Measurements from ENCODE around the gene MYO18A.

Gene MYO18A

GRCh38 chr17:29197516-29198272 lies 17.5 kb upstream of the MYO18A start:
- FAIRE-seq = no peak

DNA sequence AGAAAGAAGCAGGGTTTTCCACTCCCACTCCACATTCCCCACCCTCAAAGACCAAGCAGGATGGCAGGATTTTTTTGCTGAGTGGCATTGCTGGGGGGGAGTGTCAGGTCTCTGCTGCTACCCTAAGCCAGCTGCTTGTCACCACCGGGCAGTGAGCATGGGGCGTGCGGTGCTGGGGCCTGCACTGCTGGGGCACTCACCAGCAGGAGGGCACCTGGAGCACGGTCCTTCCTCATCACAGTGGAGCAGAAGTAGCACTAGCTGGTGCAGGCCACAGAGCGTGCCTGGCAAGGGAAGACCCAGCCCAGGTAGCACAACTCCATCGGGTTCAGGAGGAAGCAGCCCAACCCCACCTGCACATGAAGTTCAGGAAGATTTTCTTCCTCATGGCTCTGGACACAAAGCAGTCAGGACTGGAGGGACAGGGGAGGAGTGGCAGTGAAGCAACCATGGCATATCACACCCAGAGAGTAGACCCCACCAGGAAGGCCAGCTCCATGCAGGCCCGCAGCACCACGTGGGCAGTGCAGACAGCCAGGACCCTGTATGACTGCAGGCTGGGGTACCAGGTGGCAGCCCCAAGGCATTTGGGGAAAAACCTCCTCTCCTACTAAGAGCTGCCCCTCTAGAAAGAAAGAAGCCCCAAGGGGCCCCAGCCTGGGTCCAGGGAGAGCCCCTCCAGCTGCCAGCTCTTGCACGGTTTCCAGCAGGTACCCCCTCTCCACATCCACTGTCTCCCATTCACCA lies 16.7 kb upstream of the MYO18A start:
- DNase-seq (ENCODE audit: extremely low spot score, insufficient read length, low read depth) = no peak
- no peak for FAIRE-seq

More at GRCh38 chr17:29197516-29198272, 17.5 kb upstream of the MYO18A start:
- DNase-seq (ENCODE audit: extremely low spot score, insufficient read length, low read depth) = no peak

DNA sequence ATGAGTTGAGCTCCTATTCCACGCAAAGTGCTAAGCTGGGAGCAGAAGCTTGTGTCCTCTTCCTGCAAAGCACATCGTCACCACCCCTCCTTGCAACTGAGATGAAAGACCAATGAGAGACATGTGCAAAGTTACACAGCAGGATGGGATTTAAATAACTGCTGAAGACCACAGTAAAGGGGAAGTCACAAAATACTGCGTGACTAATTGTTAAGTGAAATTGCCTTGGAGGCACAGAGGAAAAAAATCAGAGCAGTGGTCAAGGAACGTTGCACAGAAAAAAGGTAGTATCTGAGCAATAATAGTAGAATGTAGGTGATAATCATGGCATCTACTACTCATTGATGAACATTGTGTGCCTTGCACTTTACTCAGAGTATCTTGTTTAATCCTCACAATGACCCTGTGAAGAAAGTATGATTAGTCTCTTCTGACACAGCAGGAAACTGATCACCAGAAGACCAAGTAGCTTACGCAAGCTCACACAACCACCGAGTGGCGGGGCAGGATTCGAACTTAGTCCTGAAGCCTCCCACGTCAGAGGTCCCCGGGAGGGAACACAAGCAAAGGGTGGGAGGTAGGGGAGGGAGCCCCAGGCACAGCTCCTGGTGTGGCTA lies 15.4 kb upstream of the MYO18A start:
- FAIRE-seq (peak; percentile 67), DNase-seq (ENCODE audit: extremely low spot score, insufficient read length, low read depth) (peak; percentile 32)

DNA sequence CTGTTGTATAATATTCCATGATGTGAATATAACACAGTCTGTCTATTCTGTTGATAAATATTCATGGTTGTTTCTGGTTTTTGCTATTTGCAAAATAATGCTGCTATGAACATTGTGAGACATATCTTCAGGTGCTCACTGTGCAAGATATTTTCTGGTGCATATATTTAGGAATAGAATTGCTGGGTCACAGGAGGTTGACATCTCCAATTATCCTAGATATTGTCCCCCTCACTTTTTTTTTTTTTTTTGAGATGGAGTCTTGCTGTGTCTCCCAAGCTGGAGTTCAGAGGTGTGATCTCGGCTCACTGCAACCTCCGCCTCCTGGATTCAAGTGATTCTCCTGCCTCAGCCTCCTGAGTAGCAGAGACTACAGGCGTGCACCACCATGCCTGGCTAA lies 14.5 kb upstream of the MYO18A start:
- FAIRE-seq = no peak
- no peak for DNase-seq (ENCODE audit: extremely low spot score, insufficient read length, low read depth)

- FAIRE-seq (no peak), DNase-seq (ENCODE audit: extremely low spot score, insufficient read length, low read depth) (no peak)
Observed at GRCh38 chr17:29193146-29193545, 12.9 kb upstream of the MYO18A start.

- DNase-seq (ENCODE audit: extremely low spot score, insufficient read length, low read depth) (no peak), FAIRE-seq (no peak)
Observed at GRCh38 chr17:29190592-29191207, 10.5 kb upstream of the MYO18A start.

DNA sequence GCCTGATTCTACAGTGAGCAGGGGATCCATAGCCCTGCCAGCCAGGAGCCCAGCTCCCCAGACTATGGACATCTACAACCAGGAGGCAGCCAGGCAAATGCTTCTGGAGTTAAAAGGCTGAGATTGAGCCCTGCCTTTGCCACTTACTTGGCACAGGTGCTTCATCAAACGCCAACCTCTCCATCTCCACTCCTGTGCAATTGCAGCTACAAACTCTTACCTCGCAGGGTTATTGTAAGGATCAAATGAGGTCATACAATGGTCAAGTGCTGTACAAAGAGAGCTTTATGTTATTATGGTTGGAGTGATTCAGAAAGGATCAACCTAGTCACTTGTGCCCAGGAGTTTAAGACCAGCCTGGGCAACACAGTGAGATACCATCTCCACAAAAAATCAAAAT lies 9.8 kb upstream of the MYO18A start:
- no peak for DNase-seq (ENCODE audit: extremely low spot score, insufficient read length, low read depth)
- no peak for FAIRE-seq

DNA sequence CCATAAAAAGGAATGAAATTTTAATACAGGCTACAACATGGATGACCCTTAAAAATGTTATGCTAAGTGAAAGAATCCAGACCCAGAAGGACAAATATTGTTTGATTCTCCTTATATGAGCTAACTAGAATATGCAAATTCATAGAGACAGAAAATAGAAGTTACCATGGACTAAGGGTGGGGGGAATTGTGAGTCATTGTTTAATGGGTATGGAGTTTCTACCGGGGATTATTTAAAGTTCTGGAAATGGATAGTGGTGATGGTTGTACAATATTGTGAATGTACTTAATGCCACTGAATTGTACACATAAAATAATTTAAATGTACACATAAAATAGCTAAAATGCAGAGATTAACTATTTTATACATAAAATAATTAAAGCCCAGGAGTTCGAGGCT lies 9.2 kb upstream of the MYO18A start:
- no peak for DNase-seq (ENCODE audit: extremely low spot score, insufficient read length, low read depth)
- FAIRE-seq = no peak

DNA sequence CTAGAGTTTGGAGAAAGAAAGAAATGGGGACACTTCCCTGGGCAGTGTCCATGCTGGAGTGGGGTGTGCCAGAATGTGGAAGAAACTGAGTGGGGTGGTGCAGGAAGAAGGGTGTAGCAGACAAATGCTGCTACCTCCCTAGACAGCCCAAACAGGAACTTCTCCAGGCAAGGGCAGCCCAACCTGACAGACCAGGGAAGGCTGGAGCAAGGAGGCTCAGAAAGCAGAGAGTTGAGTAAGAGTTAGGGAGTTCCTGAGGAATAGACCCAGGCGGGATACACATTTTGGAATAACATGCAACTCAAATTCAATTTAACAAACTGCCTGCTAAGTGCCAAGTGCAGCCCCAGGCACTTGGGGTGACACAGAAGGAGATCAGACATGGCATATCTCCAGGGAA lies 1.0 kb upstream of the MYO18A start:
- FAIRE-seq (no peak), DNase-seq (ENCODE audit: extremely low spot score, insufficient read length, low read depth) (no peak)

DNA sequence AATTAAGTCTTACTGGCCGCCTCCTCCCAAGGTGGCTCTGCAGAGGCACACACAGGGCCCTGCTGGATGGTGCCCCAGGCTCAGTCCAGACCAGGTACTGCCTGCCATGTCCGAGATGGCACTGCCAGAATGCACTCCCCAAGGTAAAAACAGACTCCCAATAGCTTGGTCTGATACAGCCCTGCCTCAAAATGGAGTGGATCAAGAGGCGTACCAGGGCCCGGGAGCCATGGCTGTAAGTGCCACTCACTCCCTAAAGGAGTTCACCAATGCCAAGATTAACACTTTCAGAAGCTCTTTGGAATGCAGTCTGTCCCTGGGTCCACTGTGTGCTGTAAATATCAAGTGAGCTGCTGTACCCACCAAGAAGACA lies 576 bp upstream of the MYO18A start:
- FAIRE-seq = no peak
- no peak for DNase-seq (ENCODE audit: extremely low spot score, insufficient read length, low read depth)

GRCh38 chr17:29179232-29180033 lies 765 bp downstream of the MYO18A start:
- FAIRE-seq = no peak

GRCh38 chr17:29178750-29179231 lies 1.4 kb downstream of the MYO18A start:
- DNase-seq (ENCODE audit: extremely low spot score, insufficient read length, low read depth) (no peak), FAIRE-seq (no peak)

More at GRCh38 chr17:29179232-29180033, 765 bp downstream of the MYO18A start:
- no peak for DNase-seq (ENCODE audit: extremely low spot score, insufficient read length, low read depth)

DNA sequence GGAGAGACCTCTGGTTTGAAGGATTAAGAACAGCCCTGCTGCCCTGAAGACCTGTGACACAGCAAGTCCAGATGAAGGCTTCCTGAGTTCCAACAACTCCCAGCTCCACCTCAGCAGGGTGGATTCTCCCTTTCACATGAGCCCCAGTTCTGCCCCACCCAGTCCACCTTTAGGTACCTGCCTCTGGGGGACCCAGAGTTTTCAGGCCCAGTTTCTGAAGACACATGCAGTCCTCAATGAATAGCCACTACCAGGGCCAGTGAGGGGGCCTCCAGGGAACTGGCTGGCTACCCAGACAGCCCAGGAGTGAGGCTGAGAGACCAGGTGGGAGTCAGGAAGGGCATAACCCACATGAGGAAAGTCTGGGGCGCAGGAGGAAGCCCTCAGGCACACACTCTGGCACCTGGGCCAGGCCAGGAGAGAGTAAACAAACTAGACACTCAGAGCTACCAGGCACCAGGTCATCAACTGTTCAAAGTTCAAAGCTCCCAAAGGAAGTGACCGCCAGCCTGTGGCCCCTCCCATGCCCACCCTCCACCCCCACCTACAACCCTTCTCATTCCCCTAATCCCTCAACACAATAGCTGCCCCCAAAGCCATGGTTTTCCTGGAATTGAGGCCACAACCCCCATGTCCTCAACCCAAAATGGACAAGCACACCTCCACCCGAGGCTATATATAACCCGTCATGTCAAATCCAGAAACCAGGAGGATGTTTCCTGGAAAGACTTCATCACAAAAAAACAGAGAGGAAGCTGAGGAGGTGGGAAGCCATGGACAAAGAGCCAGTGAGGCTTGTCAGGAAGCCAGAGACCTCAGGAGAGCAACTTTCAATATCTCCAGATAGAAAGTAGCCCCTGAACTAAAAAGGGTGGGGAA lies 2.1 kb downstream of the MYO18A start:
- FAIRE-seq = no peak

GRCh38 chr17:29177541-29177870 lies 2.7 kb downstream of the MYO18A start:
- DNase-seq (ENCODE audit: extremely low spot score, insufficient read length, low read depth) (no peak), FAIRE-seq (no peak)

More for the DNA sequence above, 2.1 kb downstream of the MYO18A start:
- no peak for DNase-seq (ENCODE audit: extremely low spot score, insufficient read length, low read depth)

DNA sequence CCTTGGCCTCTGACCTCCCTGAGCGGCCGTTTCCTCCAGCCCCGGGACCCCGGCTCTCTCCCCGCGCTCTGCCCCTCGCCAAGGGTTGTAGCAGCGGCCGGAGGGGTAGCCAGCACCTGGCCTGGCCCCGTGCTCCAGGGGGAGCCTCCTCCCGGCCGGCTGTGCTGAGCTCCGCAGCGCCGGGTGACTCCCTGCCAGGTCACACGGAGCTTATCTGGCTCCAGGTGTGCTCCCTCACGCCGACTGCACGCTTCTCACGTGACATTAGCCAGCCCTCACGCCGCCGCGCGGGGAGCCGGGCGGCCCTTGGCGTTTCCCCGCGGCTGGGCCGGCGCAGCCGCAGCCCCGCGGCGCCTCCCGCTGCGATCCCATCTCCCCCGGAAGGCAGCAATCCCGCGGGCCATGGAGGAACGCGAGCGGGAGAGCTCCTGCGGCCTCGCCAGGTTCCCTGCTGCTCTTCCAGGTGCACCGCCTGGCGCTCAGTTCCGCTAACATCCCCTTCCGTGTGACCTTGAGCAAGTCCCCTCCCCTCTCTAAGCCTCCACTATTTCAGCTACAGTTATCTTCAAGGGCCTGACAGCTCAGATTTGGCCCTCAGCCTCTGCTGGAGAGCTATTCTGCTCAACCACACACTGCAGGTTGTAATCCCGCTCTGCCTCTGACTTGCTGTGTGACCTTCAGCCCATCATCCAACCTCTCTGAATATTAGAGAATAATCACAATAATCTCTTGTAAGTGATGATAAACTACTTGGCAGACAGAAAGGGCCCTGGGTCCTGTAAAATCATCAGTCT lies 3.4 kb downstream of the MYO18A start:
- DNase-seq (ENCODE audit: extremely low spot score, insufficient read length, low read depth) = peak; percentile 67
- FAIRE-seq = no peak

DNA sequence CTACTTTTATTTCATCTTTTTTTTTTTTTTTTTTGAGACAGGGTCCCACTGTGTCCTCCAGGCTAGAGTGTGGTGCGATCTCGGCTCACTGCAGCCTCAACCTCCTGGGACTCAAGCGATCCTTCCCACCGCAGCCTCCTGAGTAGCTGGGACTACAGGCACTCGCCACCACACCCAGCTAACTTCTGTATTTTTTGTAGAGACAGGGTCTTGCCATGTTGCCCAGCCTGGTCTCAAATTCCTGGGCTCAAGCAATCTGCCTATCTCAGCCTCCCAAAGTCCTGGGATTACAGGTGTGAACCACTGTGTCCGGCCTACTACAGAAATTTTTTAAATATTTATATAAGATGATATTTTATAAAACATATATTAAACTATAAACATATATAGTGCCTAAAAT lies 4.8 kb downstream of the MYO18A start:
- FAIRE-seq = no peak

DNA sequence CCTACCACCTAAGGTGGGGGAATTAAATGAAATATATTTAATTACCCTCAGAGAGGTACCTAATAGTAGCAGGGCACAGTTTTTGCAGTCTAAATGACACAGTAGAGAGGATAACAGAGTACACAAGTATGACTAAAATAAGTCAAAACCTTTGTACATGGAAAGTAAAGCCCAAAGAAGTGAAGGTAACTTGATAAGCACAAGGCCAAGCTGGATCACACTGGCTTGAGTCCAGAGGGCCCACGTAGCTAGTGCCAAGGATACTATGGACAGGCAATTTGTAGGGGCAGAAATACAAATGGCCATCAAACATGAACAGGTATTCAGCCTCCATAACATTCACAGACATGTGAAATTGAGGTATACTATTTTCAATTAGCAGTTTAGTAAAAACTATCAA lies 7.6 kb downstream of the MYO18A start:
- FAIRE-seq (no peak), DNase-seq (ENCODE audit: extremely low spot score, insufficient read length, low read depth) (no peak)

More for the DNA sequence above, 4.8 kb downstream of the MYO18A start:
- DNase-seq (ENCODE audit: extremely low spot score, insufficient read length, low read depth) = no peak

DNA sequence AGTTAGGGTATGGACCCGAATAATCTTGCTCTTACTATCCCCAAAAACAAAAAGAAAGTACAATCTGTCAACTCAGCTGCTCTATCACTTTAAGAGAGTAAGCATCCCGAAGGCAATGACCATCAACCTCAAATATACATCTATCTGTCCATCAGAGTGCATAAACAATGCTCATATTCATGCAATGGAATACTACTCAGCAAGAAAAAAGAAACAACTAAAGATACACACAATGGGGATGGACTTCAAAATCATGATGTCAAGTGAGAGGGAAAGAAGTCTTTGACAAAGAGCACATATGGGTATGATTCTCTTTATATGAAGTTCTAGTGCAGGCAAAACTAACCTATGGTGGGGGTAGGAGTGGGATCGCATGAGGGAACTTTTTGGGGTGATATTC lies 9.5 kb downstream of the MYO18A start:
- DNase-seq (ENCODE audit: extremely low spot score, insufficient read length, low read depth) (no peak), FAIRE-seq (no peak)
